Raji (cell line): ENCODE data around the gene KIF11.

Experiments
- POLR2A ChIP-seq: IDR thresholded peaks from 2 replicates; pipeline ENCODE4 v1.6.1; 2011; ENCODE audit warnings: low read depth, low read length, control low read depth; ENCODE audit not compliant: insufficient read depth

The KIF11 gene

DNA sequence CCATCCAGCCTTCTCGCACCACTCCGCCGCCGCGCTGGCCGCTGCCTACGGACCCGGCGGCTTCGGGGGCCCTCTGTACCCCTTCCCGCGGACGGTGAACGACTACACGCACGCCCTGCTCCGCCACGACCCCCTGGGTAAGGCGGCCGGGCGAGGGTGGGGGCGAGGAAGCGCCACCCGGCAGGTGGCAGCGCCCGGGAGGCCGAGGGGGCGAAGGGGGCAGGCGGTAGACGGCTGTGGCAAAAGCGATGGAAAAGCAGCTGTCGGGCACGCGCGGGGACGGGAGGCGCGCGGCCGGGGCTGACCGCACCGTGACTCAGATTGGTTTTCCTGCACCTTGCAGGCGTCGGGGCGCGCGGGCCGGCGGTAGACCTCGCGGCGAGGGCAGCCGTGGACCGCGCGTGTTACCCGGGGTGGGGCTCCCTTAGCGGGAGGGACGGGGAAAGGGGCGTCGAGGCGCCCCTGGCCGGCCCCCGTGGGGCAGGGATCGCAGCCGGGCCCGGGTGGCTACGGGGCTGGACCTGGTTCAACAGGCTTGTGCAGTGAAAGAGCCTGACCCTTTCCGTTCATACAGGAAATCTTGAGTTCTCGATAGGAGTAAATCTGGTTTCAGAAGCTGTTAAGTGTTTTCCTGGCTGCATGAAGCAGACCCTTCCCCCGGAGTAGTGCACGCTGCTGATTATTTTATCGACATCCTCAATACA is 97.4 kb downstream of the KIF11 start:
- no peak for TF ChIP-seq POLR2A

DNA sequence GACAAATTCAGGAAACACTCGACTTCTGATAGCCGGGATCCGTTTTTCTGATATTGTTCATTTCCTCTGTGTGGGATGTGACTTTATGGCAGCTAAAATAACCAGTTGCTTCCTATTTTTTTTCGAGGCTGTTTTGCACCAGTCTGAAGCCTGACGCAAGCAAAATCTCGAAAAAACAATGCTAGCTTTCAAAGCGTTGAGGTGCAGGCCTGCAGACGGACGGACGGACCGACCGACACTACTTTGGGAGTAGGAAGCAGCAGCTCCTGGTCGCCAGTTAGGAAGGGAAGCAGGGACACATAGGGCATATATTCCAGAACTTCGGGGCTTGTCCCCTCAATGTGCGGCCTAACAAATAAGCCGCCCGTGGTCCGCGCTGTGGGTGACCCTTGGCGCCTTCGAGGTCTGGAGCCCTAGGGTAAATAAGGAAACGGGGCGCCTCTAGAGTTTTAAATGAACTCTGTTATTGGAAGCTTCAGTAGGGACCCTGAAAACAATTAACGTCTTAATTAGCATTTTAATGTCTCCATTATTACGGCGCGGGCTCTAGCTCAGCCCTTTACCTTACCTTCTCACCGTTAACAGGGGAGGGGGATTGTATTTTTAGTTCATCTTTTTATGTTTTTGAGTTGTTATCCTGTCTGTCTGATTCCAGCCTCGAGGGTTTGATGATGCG is 98.1 kb downstream of the KIF11 start:
- no peak for TF ChIP-seq POLR2A

GRCh38 chr10:92691591-92692079 is 98.7 kb downstream of the KIF11 start:
- TF ChIP-seq POLR2A = no peak

DNA sequence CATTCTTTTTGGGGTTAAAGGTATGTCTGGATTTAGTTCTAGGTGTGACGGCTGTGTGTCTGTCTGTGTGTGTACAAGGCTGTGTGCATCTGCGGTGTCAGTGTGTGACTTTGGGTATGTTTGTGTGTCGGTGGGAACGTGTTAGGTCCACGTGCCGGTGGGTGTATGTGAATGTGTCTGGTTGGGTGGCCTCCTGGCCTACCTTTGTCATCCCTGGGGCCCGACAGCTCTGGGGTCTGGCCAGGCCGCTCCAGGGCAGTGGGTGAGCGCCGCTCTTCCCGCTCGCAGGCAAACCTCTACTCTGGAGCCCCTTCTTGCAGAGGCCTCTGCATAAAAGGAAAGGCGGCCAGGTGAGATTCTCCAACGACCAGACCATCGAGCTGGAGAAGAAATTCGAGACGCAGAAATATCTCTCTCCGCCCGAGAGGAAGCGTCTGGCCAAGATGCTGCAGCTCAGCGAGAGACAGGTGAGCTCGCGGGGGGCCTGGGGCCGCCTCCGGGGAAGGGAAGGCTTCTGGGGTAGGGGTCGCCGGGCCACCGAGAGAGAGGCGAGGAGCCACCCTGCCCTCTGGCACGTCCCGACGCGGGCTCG is 99.2 kb downstream of the KIF11 start:
- no peak for TF ChIP-seq POLR2A

DNA sequence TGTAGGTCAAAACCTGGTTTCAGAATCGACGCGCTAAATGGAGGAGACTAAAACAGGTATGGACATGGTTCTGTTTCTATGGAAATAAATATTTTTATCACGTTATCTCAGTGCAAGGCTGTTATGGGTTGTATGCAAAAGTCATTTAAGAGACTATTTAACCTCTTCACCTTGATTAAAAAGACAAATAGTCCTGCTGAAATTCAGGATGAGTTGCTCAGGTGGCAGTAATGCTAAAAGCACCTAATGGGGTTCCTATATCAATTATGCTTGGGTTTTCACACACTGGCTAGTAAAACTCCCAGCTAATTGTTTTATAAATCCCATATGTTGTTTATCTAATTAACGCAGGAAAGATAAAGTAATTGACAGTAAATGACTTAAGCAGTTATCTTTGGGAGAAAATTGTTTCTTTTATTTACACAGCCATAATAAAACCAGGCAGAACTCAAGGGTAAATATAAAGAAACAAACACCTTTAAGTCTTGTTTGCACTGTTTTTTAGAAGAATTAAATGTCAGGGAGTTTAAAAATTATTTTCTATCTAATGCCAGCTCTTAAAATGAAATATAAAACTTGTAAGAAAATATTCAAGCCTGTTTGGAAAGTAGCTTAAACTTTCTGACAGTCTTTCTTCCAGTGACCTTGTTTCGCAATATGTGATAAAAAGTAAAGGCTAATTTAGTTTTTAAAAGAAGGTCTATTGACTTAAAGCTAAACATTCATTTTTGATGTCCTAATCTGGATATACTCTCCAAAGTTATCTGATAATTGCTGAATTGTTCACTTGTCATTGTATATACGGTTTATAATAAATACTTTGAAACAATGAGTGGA is 100.0 kb downstream of the KIF11 start:
- no peak for TF ChIP-seq POLR2A

GRCh38 chr10:92693534-92693893 is 100.6 kb downstream of the KIF11 start:
- TF ChIP-seq POLR2A = no peak

GRCh38 chr10:92695679-92696605 is 103.0 kb downstream of the KIF11 start:
- TF ChIP-seq POLR2A = no peak

- TF ChIP-seq POLR2A = no peak
Measured at GRCh38 chr10:92696606-92697383, 103.9 kb downstream of the KIF11 start.

GRCh38 chr10:92697663-92698511 is 105.0 kb downstream of the KIF11 start:
- no peak for TF ChIP-seq POLR2A

DNA sequence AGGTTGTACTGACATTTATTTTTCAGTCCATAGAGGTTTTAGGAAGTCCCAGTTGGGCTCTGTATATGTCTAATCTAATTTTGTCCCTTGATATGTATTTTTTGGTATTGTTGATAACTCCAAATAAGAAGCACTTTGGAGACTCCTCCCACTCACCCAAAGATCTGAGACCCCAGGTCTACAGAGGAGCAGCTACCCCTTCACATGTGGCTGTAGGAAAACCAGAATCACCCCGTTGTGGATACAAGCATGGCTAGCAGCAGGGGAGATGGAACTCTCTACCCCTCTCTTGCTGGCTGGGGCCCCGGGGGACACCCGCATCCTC is 106.2 kb downstream of the KIF11 start:
- no peak for TF ChIP-seq POLR2A

- no peak for TF ChIP-seq POLR2A
Measured at GRCh38 chr10:92699518-92700381, 106.8 kb downstream of the KIF11 start.
